Left colon (tissue), 2 donors: ENCODE measurements around the gene SLC7A7. TPM values are rescaled to one million over a fixed set of nuclear protein-coding genes. Genes with fewer than 3 reads are reported as not detected.
"Not testable (repeated sequence)": the region's sequence is repeated elsewhere in the genome, so short reads cannot be mapped to it uniquely, and the experiment has no call there.

Experiments used
- ATAC-seq: fragments of 200-7000 bp; cut with Tn5 transposase; one replicate; pipeline ENCODE4 v1.9.1; 2020; ENCODE audit warnings: mild to moderate bottlenecking, moderate library complexity
- DNase-seq, 2 donors: peaks; one replicate each; pipeline ENCODE4 v3.0.0-alpha.2; 2020
- intact Hi-C, 2 donors: fragments of 100-400 bp; cut with DNase I in 1 of 2; cut with micrococcal nuclease in 1 of 2; formaldehyde crosslinking; loops; one replicate each; pipeline versions ENCODE4 v1.11.2 to v1.14.0; 2022; cut with DNase I, micrococcal nuclease
- long read RNA-seq: library from polyadenylated mRNA; unstranded; transcript quantifications from one replicate; pipeline ENCODE4 v2.0.0, GENCODE V29; 2021
- total RNA-seq, 2 donors: library from RNA; stranded (reverse); fragmentation: NEBNext Ultra II Directional; extraction: Animal tissue kit (Norgen Biotek cat#: 25700); gene quantifications; one replicate each; pipeline ENCODE4 v1.2.1, GENCODE V29; 2021
- donor health status: DM: no; HTN: no; CAD: no.
- donor health status: DM: yes; HTN: yes; CAD: no.

SLC7A7 gene
- total RNA-seq = 10 to 100 TPM in 1 of 2 donors, 1 to 10 TPM in 1; 8.4 to 17.4 TPM
- long read RNA-seq, transcript SLC7A7-204 (10 exons, 2,447 nt) = major isoform, 5 of 7 reads
- long read RNA-seq, partial matches to known transcripts = 1 of 7 reads
- long read RNA-seq, other reads (novel, unspliced or antisense) = 1 of 7 reads

GRCh38 chr14:22814941-22815713 is at the start of gene SLC7A7:
Gene SLC7A7 (minus strand): TSS chr14:22815435. CDS start chr14:22813398, 2,037 bp downstream.
- ATAC-seq = peak; percentile 76

GRCh38 chr14:22864979-22865378 is 49.7 kb upstream of the SLC7A7 start:
- no peak for DNase-seq
- intact Hi-C loops = no loop called here
- ATAC-seq = no peak

More at GRCh38 chr14:22814941-22815713, at the start of gene SLC7A7:
- intact Hi-C loops = no loop called here
- peak in 1 of 2 donors; percentile 19 for DNase-seq

- intact Hi-C loops = no loop called here
- no peak for ATAC-seq
- no peak for DNase-seq
Measured at GRCh38 chr14:22861651-22862050, 46.4 kb upstream of the SLC7A7 start.

GRCh38 chr14:22860377-22860776 is 45.1 kb upstream of the SLC7A7 start:
- intact Hi-C loops, ATAC-seq, DNase-seq: not testable (repeated sequence)

- no peak for ATAC-seq
- DNase-seq = no peak
- intact Hi-C loops = no loop called here
Measured at GRCh38 chr14:22856428-22856827, 41.2 kb upstream of the SLC7A7 start.

GRCh38 chr14:22854963-22855724 is 39.9 kb upstream of the SLC7A7 start:
- ATAC-seq (no peak), DNase-seq (no peak)
- intact Hi-C loops = no loop called here

GRCh38 chr14:22854296-22854695 is 39.1 kb upstream of the SLC7A7 start:
- intact Hi-C loops, ATAC-seq, DNase-seq: not testable (repeated sequence)

GRCh38 chr14:22852940-22853767 is 37.9 kb upstream of the SLC7A7 start:
- intact Hi-C loops = no loop called here
- DNase-seq = peak; percentile 85 to 95
- peak; percentile 89 for ATAC-seq

GRCh38 chr14:22852599-22852939 is 37.3 kb upstream of the SLC7A7 start:
- no peak for ATAC-seq
- DNase-seq = peak in 1 of 2 donors; percentile 82
- intact Hi-C loops = no loop called here

GRCh38 chr14:22852178-22852577 is 36.9 kb upstream of the SLC7A7 start:
- intact Hi-C loops, ATAC-seq, DNase-seq: not testable (repeated sequence)

- intact Hi-C loops = no loop called here
- ATAC-seq = no peak
- DNase-seq = peak; percentile 61 to 79
Measured at GRCh38 chr14:22850944-22851764, 35.9 kb upstream of the SLC7A7 start.

- DNase-seq = peak in 1 of 2 donors; percentile 55
- ATAC-seq = no peak
- intact Hi-C loops = no loop called here
Measured at GRCh38 chr14:22849212-22849819, 34.1 kb upstream of the SLC7A7 start.

- DNase-seq (peak; percentile 50 to 66), ATAC-seq (no peak)
- intact Hi-C loops = no loop called here
Measured at GRCh38 chr14:22848351-22849164, 33.3 kb upstream of the SLC7A7 start.

GRCh38 chr14:22847661-22848341 is 32.6 kb upstream of the SLC7A7 start:
- no peak for ATAC-seq
- intact Hi-C loops = no loop called here
- DNase-seq = no peak

- ATAC-seq (no peak), DNase-seq (no peak)
- intact Hi-C loops = no loop called here
Measured at GRCh38 chr14:22846811-22847307, 31.6 kb upstream of the SLC7A7 start.
